K562 (cell line): ENCODE data around the gene MYH9.

Experiments used
- KAT7 ChIP-seq: sonication (generic); formaldehyde crosslinking; IDR thresholded peaks from 2 replicates; pipeline ENCODE4 v1.8.0; 2022; ENCODE audit warnings: missing genetic modification reagents, mild to moderate bottlenecking, borderline replicate concordance
- USF2 ChIP-seq: sonication (generic); formaldehyde crosslinking; IDR thresholded peaks from 2 replicates; pipeline ENCODE4 v1.5.0; 2020; ENCODE audit warnings: missing genetic modification reagents
- ZBTB8A ChIP-seq: fragments of 450-650 bp; IDR thresholded peaks from 2 replicates; pipeline ENCODE4 v1.6.1; 2018; ENCODE audit warnings: mild to moderate bottlenecking, moderate library complexity; ENCODE audit not compliant: partially characterized antibody

- TF ChIP-seq USF2 (CRISPR knock-in tag) (no peak), ZBTB8A (no peak), KAT7 (CRISPR knock-in tag) (no peak)
These were observed 102.2 kb downstream of the MYH9 start for GRCh38 chr22:36285545-36285944.
